Right lung (tissue), 5 donors: Measurements from ENCODE around the gene LPP. TPM values are rescaled to one million over a fixed set of nuclear protein-coding genes. Genes with fewer than 3 reads are reported as not detected.
A peak's percentile ranks its signal among the peaks of the same experiment; 100 is the strongest.

ENCODE experiments used
- DNase-seq, 2 donors: peaks; one replicate each; pipeline ENCODE4 v3.0.0-alpha.2; 2013
- polyA plus RNA-seq, 5 donors: library from polyadenylated mRNA; unstranded; fragments of 120-200 nt; gene quantifications; one replicate each; pipeline versions ENCODE4 v1.2.1 to v1.2.3, GENCODE V29; 2013; ENCODE audit warnings: inconsistent platforms in 1 of 5, low replicate concordance in 1 of 5; ENCODE audit not compliant: insufficient read length in 5 of 5, insufficient read depth in 1 of 5

LPP gene
- polyA plus RNA-seq, 5 donors, result 14.9 to 27.2 (median 23.3) TPM

DNA sequence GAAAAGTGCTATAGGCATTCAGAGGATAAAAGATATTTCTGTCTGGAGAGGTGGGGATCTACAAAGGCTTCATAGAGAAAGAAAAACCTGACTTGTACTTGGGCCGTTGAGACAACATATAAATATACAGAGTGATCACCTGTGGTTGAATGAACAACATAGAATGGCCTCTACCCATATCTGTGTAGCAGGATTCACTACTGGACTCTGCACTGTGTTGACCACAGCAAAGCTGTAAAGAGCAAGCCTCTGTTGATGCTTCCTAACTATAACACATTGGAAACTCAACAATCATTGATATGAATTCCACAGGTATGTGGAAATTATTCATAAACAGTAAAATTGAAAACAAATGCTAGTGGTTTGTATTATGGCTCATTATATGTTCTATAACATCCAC, 19.1 kb upstream of the LPP start:
- no peak for DNase-seq

DNA sequence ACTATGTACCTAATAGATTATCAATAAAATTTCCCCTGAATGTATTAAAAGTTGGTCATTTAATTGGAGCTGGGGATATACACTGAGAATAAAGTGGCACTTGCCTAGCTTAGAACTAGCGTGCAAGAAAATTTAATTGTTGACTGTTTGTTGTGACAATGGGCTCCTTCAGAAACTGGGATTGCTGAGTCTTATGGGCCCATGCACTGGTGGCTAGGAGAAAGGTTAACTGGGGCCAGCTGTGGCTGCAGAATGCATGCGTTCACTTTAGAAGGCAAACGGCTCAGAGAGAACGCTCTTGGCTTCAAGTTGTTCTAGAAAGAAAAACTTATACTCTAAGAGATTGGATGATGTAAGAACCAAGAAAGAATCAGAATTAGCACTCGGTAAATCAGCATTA, 18.7 kb upstream of the LPP start:
- no peak for DNase-seq

DNA sequence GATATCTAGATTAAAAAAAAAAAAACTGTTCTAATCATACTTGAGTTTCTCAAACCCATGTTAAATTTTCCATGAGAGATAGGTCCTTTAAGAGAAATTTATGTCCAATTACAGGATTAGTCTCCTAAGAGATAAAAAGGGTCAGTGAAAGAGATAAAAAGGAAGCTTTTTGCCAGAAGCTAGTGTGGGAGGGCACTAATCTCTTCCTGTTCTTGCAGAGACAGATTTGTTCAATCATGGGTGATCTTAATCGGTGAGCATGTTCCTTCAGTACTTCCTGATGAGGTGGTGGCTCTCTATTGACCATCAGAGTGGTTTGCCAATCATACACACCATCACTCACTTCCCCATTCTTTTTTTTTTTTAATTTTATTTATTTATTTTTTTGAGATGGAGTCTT, 16.9 kb upstream of the LPP start:
- no peak for DNase-seq

DNA sequence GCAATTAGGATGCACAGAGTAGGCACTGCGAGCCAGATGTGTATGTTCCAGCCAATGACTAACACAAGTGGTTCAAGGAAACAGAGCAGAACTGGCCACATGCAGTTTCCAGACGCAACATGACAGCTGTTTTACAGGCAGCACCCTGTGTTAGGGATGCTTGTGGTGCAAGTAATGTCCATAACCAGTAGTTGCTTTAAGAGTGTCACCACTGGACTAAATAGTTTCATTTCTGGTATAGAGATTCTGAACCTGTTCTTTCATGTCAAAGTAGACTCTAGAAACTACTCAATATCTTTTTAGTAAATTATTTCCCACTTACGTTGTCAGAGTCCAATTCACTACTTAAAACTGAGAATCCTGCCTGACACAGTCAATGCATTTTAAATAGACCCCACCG, 14.5 kb upstream of the LPP start:
- DNase-seq, result no peak

DNA sequence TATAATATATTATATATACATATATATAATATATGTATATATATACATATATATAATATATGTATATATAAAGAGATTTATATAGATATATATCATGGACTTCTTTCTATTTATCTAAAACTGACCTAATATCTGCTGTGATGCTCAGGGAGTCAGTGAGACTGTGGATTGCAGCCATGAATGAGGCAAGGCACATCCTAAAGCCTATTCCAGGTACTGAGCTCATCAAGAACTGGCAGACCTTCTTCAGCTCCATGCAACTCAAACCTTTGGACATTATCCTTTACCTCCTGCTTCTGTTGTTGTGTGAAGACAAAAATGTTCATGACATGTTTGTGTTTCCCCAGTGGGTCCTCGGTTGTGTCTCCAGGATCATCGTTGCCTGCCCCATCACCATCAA, 7.7 kb upstream of the LPP start:
- DNase-seq, result no peak

DNA sequence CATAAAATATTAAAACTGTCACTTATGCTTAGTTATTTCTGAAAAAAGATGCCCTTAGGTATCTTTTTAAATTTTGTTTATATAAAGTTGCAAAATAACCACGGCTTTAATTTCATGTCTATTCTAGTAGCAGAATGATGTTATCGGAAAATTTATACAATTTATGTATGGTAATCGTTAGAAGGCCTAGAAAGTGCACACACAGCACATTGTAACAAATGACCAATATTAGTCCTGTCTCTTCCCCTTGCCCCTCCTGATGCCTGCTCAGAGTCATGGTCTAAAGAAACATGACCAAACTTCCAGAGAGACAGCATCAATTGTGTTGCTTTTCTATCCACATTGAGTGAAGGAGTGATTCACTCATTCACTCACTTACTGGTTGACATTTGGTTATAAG, 6.2 kb upstream of the LPP start:
- DNase-seq, result no peak

DNA sequence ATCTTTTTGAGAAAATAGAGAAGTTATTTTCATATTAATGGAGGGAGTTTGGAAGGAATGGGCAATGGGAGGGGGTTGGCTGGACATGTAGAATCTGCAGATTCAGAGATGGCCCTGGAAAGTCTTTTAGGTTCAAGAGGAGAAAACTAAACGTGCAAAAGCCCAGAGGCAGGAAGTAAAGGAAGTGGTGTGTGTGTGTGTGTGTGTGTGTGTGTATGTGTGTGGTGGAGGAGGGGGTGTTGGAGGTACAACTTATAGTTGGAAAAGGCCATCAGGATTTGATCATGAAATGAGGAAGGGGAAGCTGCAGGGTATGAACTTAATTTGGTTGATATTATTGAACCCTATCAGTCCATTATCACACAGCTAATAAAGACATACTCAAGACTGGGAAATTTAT, 5.6 kb upstream of the LPP start:
- no peak for DNase-seq

DNA sequence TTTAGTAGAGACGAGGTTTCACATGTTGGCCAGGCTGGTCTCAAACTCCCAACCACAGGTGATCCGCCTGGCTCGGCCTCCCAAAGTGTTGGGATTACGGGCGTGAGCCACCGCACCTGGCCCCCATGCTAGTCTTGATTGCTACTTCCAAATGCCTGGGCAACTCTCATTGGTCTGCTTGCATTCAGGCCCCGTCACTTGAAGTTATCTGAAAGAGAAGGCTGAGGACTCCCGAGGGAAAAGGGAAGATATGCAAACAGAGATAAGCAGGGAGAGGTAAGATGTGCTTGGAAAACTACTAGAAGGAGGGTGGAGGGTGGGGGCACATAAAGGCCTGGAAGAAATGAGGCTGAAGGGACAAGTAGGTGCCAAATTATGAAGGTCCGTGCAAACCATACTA, 4.4 kb upstream of the LPP start:
- DNase-seq, result no peak

DNA sequence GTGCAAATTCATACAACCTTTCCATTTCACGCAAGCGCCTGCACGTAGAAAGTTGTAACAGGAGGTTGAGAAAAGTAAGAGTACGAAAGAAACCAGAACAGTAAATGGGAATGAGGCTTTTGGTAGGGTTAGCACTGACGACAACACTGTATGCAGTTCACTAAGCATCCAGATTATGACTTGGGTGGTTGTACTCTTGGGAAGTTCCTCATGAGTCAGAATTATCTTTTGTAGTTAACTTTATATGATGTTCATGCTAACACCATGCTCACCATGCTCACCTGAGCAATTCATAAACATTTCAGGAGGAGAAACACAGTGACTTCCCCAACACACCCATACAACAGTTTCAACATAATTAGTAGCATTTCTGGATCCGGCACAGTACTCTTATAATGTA, 3.0 kb upstream of the LPP start:
- DNase-seq, result no peak

DNA sequence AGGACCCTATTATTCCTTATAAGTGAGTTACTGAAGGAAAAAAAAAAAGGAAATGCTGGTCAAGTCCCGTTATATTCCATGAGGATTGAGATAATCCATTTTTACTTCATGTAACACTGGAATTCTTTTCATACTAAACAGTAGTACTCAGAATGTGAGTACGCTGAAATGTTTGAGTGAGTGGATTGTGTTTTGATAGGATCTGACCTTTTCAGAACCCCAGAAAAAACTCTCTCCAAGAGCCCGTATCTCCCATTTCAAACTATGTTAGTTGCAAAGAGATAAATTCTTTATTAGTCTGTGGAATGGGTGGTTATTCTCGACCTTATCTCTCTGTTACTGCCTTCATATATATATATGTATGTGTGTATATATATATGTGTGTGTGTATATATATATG, 2.5 kb upstream of the LPP start:
- no peak for DNase-seq

DNA sequence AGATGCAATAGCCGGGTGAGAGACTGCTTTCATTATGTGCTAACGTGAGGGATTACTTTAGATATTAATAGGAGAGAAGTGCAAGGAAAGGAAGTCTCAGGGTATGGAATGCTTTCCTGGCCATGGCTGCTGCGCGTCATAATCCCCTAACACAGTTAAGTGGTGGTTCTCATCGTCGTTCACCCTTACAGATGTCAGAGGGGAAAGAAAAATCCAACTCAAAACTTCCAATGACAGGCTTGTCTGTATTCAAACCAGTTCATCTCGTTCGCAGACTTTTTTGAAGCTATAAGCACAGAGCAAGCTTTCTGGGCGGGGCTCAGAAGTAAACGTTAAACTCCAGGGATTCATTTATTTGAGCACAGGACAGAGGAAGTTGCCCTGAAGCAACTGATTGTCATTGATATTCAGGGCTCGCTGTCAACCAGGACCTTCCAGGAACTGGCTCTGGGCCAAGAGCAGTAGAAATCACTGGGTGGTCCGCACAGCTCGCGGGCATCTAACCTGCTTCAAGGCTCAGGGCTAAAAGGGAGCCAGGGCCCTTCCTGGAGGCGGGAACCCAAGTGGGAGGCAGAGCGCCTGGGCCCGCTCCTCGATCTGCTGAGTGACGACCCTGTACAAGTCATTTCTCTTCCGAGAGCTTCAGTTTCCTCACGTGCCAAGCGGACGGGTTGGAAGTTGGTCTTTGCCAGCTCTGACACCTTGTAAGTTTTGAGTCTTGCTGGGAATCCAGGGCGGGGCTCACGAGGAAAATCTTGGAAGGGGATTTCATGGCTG, 1.1 kb upstream of the LPP start:
- peak; percentile 44 to 51 for DNase-seq

DNA sequence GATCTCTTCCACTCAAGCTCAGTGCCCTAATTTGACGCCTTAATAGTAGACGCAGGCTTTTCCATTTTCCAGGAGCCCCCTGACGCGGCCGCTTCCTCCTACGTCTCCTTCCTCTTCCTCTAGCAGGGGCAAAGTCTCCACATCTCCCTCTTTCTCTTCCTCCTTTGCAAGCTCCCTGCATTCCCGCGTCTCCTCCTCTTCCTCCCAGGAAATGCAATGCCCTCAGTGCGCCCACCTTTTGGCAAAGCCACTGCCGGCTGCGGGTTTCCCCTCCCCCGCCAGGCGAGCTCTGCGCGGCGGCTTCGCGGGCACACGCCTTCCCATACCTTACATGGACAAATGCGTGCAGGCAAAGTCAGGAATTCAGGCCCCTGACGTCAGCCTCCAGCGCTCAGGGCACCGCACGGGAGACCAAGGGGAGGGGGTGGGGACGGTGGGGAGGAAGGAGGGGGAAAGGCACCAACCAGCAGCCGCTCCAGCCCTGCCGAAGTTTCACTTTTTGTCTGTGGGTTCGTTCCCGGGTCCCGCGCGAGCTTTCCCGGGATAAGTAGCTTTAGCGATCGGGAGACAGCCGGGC, 432 bp upstream of the LPP start:
- DNase-seq, result peak; percentile 82 to 87

DNA sequence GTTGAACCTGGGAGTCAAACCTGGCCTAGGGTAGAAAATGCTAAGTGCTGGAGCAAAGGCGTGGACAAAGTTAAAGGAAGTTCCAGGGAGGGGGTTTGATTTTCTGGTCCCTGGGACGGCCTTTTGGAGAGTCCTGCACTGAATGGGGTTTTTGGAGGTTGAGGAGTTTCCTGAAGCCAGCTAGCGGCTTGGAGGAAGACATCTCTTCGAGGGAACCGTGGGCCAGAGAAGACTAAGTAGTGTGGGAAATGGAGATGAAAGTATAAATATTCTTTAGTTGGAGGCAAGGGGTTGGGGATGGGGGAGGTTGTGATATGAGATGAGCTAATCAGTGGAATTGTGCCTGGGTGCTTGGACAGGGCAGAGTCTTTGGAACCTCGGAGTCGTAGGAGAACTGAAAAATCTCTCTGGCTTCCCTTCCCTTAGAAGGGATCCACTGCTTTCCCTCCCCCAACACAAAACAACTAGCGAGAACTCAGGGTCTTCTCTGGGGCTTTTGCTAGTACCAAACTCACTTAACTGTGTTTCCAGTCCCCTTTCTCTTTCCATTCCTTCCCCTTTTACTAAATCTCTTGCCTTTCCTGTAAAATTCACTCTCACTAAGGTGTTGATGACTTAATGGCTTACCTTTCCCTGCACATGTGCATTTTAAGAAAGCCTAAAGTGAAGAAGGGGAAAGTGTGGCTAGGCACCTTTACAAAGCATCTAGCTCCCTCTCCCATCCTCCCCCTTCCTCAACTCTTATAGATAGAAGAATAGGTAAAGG, 1.0 kb downstream of the LPP start:
- DNase-seq, result no peak

DNA sequence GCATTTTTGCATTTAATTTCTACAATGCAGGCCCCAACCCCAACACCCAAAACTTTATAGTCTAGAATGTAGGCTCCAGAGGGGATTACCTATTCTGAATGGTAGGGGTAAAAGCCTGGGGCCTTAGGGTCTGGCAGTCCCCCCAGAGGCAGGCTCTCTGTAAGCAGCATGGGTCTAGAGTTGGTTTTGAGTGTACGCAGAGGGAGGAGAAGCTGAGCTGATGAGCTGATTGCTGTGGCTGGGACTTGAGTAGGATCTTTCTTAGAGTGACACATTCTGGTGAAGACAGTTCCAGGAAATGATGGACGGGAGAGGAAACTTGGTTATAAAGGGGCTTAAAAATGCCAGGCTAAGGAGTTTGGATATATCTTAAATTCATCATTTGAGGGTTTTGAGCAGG, 2.1 kb downstream of the LPP start:
- DNase-seq, result no peak

DNA sequence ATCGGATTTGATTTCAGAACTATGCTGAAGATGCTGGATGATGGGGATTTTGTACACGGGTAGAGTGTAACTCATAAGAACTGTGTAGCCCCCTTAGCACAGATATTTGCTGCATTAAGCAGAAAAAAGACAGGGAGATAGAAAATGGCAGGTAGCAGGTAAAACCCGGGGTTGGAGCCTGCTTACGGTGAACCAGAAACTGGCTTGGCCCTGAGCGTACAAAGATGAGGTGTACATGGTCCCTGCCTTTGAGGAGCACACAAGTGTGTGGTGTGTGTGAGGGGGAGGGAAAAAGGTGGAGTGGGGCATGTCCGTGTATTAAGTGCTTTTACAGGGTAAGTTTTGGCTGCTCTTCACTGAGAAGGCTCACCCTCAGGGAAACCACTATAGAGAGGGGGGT, 3.5 kb downstream of the LPP start:
- no peak for DNase-seq

DNA sequence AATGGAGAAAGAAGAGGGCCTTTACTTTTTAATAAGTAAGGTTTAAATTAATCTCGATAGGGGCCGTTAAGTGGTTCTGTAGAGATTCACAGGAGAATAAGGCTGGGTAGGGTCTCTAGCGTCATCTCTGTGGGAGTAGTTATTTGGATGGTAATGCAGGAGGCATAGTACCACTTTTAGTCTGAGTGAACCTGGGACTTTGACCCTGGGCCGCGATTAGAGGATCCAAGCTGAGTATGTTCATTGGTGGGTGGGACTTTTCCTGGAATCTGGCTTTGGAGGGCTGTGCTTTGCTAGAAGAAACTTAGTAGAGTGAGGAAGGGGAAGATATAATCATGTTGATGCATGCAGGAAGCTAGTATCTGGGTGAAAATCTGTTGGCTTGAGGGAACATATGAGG, 4.0 kb downstream of the LPP start:
- DNase-seq, result no peak

DNA sequence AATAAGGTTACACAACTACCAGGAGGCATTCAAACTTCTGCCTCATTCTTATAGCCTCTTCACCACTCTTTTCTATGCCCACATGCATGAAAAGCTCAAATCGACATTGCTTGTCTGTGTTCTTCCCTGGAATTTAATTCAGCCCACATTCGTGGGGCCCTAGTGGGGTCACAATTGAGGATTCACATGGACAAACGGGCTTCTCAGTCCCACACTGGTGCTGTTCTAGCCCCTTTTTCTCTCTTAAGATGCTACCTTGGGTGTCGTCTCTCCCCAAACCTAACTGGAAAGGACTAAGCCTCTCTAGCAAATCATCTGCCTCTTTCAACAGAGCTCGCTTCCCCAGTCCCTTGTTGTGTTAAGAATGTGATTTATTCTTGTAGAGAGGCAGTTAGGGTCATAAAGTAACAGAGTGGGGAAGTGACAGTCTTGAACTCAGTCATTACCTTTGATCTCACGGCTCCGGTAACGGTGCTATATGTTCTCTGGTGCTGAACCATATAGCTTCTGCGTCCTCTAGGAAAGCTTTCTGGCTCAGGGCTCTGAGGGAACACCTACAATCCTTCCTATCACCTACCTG, 4.9 kb downstream of the LPP start:
- DNase-seq, result no peak

DNA sequence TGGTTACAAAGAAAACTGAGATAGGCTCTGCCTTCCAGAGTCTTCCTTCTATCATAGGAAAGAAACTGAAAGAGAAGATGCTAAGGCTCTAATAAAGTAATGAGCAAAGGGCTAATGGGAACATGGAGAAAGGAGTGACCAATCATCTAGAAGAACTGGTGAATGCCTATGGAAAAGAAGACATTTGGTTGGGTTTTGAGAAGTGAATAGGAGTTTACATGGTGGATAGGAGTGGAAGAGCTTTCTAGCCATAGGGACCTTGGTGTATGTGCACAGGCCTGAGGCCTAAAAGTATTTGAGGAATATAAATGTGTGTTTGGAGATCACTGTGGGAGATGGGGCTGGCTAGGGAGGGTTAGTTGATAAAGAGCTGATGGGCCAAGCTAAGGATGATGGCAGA, 6.8 kb downstream of the LPP start:
- DNase-seq, result no peak

DNA sequence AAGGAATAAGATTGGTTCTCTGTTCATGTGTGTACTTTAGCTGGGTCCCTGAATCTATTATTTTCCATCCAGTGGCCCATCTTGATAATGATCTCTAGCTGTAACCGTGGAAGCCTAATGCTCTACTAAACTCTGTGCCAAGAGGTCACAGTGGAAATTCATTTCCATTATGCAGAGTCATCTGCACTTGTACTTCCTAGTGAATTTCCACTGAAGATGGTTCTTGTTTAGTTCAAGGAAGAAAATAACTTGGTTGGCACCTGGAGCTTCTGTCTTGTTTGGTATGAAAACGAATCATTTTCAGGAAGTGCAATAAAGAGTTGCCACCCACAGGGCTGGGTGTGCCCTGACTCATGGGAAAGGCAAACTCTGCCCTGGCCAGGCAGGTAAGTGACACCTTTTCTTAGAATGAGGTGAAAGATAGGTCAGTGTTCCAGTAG, 10.3 kb downstream of the LPP start:
- no peak for DNase-seq

DNA sequence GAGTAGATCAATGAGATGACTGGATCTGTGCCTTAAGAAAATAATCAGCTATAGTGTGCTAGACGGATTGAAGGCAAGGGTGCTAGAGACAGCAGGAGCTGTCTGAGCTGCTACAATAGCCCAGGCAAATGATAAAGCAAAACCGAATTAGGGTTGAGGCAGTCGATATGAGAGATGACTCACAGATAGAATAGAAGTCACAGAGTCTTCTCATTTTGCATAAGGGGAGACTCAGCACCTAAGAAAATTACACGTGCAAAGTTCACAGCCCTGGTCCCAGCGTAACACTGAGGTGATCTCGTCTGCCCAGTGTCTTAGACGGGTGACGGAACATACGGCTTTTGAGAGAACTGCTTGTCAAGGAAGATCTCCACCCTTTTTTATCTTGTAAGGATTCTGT, 11.6 kb downstream of the LPP start:
- DNase-seq, result no peak

DNA sequence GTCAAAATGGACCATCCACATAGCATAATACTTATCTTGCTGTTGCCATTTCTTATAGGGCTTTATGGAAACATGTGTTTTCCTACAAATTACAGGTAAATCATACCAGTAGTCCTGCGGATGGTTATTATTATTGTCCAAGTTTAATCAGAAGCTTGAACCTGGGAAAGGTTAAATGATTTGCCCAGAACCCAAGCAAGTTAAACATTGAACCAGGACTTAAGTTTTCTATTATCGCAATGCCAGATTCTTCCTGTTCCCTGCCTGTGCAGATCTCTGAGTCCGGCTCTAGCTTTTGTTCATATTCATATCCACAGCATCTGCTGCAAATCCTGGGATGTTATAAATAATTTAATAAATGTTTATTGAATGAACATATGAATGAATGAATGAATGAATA, 12.5 kb downstream of the LPP start:
- no peak for DNase-seq

DNA sequence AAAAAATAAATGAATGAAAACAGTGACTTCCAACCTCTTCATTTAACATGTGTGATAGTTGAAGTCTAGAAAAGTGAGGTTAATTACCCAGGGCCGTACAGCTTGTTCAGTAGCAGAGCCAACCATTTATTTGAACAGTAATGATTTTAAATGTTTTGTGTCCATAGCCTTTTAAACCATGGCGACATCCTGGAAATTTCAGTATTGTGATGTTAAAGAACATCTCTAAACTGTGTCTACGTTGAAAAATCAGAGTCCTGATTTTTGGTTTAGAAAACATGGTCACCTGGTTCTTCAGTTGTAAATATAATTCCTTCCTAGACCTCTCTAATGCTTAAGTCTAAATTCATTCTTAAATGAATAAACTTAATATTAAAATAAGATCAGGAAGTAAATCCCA, 14.2 kb downstream of the LPP start:
- DNase-seq, result no peak

DNA sequence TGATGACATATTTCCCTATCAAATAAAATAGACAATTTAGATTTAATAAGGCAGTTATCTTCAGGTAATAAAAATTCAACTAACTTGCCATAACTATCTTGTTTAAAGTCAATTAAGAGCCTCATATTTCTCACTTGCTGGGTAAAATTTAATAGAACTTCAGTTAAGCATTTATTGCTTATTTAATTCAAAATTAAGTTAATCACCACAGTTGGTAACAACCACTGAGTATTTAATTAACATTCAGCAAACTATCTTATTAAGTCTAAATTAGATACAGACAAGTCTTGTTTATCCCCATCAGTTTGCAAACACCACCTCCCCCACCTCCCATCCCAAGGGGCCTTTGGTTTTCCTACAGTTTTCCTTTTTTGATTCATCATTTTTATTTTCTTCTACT, 14.7 kb downstream of the LPP start:
- no peak for DNase-seq
